ENCODE data around the gene OSBPL9. TPM values are rescaled to one million over a fixed set of nuclear protein-coding genes. Genes with fewer than 3 reads are reported as not detected.

Gene OSBPL9
- total and polyA plus RNA-seq, 2 experiments from 2014 or later, result 82.7 to 102 TPM

GRCh38 chr1:51756290-51756689 lies 139.4 kb downstream of the OSBPL9 start:
- H3F3A ChIP-seq (replicated peaks; ENCODE audit: low read depth), result no peaks in the 10 kb centered on the region
- H3K27ac Mint-ChIP-seq, result no peak overlapping the region
- no peaks in the 10 kb centered on the region for H3K27me3 ChIP-seq (ENCODE audit: insufficient read depth)
- H3K4me2 ChIP-seq, result no peak overlapping the region
- no peak overlapping the region for H3K27ac ChIP-seq (ENCODE audit: low read depth)
- H2AFZ ChIP-seq, result no peak overlapping the region
- peaks cover 2% of the 10 kb centered on the region; the same call in 2 of the 3 replicates for H3K4me1 Mint-ChIP-seq
- no peak overlapping the region for H3K4me3 ChIP-seq
- peaks cover 7% of the 10 kb centered on the region; the same call in 2 of the 3 replicates for H3K36me3 Mint-ChIP-seq (ENCODE audit: low read depth)
- 0 out of 2 replicates have a peak, but pooled peaks cover 6% of the 10 kb centered on the region for H4K20me1 ChIP-seq (replicated peaks; ENCODE audit: insufficient read depth)
- no peaks in the 10 kb centered on the region; the same call in 1 of the 2 replicates for H3K36me3 ChIP-seq (ENCODE audit: insufficient read depth)
- no peak overlapping the region for H3K4me3 Mint-ChIP-seq
- TF ChIP-seq ZNF114 (CRISPR knock-in tag; IDR thresholded peaks at IDR 0.05) (no peak), JUNB (IDR thresholded peaks at IDR 0.05; ENCODE audit: unreplicated experiment) (no peak), EZH2phosphoT487 (IDR thresholded peaks at IDR 0.05; ENCODE audit: unreplicated experiment) (no peak), ZNF331 (CRISPR knock-in tag; IDR thresholded peaks at IDR 0.05; ENCODE audit: low read depth) (no peak), POLR2AphosphoS5 (IDR thresholded peaks at IDR 0.05; ENCODE audit: low read depth) (no peak), CTCF (conservative IDR thresholded peaks at IDR 0.05; ENCODE audit: low read depth in 2 of 2) (no peak), REST (IDR thresholded peaks at IDR 0.05; ENCODE audit: unreplicated experiment) (no peak), EZH2 (IDR thresholded peaks at IDR 0.05; ENCODE audit: low read depth, unreplicated experiment) (no peak), CREB1 (CRISPR knock-in tag; IDR thresholded peaks at IDR 0.05; ENCODE audit: low read depth) (no peak), STAT1 (IDR thresholded peaks at IDR 0.05; ENCODE audit: unreplicated experiment) (no peak)
- TF ChIP-seq, protein P1, sequence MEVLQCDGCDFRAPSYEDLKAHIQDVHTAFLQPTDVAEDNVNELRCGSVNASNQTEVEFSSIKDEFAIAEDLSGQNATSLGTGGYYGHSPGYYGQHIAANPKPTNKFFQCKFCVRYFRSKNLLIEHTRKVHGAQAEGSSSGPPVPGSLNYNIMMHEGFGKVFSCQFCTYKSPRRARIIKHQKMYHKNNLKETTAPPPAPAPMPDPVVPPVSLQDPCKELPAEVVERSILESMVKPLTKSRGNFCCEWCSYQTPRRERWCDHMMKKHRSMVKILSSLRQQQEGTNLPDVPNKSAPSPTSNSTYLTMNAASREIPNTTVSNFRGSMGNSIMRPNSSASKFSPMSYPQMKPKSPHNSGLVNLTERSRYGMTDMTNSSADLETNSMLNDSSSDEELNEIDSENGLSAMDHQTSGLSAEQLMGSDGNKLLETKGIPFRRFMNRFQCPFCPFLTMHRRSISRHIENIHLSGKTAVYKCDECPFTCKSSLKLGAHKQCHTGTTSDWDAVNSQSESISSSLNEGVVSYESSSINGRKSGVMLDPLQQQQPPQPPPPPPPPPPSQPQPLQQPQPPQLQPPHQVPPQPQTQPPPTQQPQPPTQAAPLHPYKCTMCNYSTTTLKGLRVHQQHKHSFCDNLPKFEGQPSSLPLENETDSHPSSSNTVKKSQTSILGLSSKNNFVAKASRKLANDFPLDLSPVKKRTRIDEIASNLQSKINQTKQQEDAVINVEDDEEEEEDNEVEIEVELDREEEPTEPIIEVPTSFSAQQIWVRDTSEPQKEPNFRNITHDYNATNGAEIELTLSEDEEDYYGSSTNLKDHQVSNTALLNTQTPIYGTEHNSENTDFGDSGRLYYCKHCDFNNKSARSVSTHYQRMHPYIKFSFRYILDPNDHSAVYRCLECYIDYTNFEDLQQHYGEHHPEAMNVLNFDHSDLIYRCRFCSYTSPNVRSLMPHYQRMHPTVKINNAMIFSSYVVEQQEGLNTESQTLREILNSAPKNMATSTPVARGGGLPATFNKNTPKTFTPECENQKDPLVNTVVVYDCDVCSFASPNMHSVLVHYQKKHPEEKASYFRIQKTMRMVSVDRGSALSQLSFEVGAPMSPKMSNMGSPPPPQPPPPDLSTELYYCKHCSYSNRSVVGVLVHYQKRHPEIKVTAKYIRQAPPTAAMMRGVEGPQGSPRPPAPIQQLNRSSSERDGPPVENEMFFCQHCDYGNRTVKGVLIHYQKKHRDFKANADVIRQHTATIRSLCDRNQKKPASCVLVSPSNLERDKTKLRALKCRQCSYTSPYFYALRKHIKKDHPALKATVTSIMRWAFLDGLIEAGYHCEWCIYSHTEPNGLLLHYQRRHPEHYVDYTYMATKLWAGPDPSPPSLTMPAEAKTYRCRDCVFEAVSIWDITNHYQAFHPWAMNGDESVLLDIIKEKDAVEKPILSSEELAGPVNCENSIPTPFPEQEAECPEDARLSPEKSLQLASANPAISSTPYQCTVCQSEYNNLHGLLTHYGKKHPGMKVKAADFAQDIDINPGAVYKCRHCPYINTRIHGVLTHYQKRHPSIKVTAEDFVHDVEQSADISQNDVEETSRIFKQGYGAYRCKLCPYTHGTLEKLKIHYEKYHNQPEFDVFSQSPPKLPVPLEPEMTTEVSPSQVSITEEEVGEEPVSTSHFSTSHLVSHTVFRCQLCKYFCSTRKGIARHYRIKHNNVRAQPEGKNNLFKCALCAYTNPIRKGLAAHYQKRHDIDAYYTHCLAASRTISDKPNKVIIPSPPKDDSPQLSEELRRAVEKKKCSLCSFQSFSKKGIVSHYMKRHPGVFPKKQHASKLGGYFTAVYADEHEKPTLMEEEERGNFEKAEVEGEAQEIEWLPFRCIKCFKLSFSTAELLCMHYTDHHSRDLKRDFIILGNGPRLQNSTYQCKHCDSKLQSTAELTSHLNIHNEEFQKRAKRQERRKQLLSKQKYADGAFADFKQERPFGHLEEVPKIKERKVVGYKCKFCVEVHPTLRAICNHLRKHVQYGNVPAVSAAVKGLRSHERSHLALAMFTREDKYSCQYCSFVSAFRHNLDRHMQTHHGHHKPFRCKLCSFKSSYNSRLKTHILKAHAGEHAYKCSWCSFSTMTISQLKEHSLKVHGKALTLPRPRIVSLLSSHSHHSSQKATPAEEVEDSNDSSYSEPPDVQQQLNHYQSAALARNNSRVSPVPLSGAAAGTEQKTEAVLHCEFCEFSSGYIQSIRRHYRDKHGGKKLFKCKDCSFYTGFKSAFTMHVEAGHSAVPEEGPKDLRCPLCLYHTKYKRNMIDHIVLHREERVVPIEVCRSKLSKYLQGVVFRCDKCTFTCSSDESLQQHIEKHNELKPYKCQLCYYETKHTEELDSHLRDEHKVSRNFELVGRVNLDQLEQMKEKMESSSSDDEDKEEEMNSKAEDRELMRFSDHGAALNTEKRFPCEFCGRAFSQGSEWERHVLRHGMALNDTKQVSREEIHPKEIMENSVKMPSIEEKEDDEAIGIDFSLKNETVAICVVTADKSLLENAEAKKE (CRISPR knock-in tag; IDR thresholded peaks at IDR 0.05), result no peak
- TF ChIP-seq, protein P2, sequence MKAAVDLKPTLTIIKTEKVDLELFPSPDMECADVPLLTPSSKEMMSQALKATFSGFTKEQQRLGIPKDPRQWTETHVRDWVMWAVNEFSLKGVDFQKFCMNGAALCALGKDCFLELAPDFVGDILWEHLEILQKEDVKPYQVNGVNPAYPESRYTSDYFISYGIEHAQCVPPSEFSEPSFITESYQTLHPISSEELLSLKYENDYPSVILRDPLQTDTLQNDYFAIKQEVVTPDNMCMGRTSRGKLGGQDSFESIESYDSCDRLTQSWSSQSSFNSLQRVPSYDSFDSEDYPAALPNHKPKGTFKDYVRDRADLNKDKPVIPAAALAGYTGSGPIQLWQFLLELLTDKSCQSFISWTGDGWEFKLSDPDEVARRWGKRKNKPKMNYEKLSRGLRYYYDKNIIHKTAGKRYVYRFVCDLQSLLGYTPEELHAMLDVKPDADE (IDR thresholded peaks at IDR 0.05), result no peak
- no peaks in the 10 kb centered on the region for H3K9me3 Mint-ChIP-seq
- DNase-seq (ENCODE audit: low spot score) (no peak), ATAC-seq (no peak)
- no peaks in the 10 kb centered on the region for H3K79me2 ChIP-seq (replicated peaks; ENCODE audit: insufficient read depth)
- H3K27me3 Mint-ChIP-seq (ENCODE audit: insufficient read depth, low read depth, poor library complexity), result no peaks in the 10 kb centered on the region
- no peaks in the 10 kb centered on the region for H3K4me1 ChIP-seq (ENCODE audit: insufficient read depth)
- no peaks in the 10 kb centered on the region for H3K9me2 ChIP-seq (ENCODE audit: insufficient read depth)
